GM12801 (cell line): ENCODE measurements around the gene MGLL.

ENCODE experiments used
- TF ChIP-seq, protein P1 (sequence below): IDR thresholded peaks from one replicate; pipeline ENCODE4 v1.5.1; 2011; ENCODE audit warnings: control low read depth; ENCODE audit not compliant: insufficient read length; ENCODE audit errors: extremely low read depth

Gene MGLL

DNA sequence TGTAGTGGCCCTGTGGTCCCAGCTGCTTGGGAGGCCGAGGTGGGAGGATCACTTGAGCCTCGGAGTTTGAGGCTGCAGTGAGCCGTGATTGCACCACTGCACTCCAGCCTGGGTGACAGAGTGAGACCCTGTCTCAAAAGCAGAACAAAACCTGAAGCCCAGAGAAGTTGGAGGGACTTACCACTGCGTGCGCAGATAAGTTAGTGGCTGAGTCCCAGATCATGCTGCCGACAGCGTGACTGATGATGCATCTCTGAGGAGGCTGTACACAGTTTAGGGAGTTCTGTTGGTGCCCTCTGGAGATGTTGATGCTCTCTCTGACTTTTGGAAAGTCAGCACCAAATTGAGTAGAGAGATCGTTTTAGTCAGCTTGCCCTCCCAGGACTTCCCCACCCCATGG lies 165.4 kb downstream of the MGLL start:
- TF ChIP-seq, protein P1, sequence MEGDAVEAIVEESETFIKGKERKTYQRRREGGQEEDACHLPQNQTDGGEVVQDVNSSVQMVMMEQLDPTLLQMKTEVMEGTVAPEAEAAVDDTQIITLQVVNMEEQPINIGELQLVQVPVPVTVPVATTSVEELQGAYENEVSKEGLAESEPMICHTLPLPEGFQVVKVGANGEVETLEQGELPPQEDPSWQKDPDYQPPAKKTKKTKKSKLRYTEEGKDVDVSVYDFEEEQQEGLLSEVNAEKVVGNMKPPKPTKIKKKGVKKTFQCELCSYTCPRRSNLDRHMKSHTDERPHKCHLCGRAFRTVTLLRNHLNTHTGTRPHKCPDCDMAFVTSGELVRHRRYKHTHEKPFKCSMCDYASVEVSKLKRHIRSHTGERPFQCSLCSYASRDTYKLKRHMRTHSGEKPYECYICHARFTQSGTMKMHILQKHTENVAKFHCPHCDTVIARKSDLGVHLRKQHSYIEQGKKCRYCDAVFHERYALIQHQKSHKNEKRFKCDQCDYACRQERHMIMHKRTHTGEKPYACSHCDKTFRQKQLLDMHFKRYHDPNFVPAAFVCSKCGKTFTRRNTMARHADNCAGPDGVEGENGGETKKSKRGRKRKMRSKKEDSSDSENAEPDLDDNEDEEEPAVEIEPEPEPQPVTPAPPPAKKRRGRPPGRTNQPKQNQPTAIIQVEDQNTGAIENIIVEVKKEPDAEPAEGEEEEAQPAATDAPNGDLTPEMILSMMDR: no peak

DNA sequence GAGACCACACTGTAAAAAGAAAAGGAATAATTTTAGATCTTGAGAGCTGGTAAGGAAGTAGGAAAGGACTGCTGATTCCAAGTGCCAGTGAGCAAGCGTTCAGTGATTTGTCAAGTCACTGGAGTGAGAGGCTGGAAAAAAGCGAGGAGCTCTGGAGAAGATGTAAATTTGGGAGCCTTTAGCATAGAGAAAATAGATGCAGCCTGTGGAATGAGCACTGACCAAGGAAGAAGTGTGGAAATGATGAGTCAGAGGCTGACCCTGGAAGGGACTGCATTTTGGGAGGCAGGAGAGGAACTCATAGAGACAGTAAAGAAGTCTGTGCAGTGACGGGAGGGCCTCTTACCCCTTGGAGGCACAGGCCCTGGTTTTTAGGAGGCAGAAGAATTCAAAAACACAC lies 166.7 kb downstream of the MGLL start:
- TF ChIP-seq, protein P1: no peak

DNA sequence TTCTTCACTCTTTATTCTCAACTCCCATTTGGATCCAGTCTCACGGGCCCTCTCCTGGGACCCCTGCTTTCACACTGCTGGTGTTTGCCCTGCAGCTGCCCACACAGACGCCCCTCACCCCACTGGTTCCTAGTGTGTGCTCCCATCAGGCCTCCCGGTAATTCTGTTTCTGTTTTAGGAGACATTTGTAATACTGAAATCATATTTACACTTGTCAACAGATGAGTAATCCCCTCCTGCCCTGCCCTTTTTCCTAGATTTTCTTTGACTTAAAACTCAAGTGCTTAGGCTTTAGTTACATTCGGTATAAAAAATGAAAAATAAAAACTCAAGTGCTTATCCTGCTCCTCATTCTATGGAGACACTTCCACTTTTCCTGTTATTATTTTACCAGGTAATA lies 167.9 kb downstream of the MGLL start:
- TF ChIP-seq, protein P1: no peak

DNA sequence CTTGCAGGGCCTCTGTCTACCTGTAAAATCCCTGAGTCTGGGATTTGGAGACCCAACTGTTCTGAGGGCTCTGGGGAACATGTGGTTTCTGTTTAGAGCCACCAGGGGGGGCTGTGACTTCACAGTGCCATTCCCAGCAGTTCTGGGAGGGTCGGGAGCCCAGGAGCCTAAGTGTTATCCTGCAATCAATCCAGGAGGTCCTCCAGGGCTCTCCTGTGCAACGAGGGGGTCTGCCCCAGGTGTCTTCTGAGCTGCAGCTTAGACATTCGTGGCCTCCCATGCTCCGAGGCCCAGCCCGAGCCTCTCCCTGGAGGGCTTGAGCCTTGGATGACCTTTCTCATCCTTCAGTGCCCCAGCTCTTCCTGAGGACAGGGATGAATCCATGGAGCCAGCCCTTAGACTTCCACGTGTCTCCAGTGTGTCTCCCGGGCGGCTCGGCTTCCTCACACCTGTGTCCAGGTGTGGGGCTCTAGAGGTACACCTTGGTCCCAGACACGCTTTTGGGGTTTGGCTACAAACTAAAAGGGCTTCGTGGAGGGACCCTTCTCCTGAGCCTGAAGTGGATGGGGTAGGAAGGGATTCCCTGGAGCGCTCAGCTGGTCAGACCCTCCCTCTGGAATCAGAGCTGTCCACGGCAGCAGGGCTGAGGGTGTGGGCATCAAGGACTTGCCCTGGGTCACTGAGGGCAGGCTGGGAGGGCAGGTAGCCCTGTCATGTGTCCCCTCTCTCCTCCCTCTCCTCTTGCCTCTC lies 169.9 kb downstream of the MGLL start:
- TF ChIP-seq, protein P1: no peak

DNA sequence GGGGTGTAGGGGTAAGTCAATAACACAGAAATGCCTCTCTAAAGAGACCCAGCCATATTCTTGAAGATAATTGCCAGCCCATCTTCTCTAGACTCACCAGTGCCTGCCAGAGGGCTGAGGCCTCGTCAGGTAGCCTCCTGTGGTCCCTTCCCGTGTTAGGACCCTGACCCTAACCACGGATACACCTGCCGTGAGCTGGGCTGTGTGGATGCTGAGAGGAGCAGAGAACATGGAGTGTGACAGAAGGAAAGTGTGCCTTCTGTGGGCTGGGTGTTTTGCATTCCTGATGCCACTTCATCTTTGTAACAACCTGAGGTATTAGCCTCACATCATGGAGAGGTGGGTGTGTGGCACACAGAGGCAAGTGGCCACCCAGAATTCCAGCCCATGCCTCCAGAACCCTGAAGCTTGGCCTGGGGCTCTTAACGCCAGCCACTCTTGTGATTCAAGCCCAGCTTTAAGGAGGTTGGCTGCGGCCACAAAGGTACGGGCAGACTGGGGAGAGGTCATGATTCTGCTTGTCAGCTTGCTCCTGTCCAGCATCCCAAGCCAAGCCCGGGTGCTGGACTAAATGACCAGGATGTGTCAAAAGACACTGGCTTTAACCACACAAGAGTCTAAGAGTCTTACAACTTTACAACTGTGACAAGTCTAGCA lies 170.7 kb downstream of the MGLL start:
- TF ChIP-seq, protein P1: no peak

DNA sequence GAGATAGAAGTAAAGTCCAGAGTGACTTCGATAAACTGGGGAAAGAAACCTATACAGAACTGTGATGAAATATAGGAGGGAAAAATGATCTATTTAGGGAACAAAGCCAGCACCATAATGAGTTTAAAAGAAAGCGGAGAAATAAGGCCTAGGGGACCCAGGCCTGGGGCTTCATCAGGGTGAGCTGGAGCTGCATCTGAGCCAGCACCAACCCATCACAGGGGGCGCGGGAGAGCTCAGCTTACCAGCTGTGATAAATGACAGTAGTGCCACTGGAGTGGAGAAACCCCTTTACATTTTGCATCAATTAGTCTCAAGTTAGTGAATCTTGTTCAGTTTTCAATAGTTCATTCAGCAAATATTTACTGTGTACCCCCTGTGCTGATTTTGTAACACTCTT lies 172.1 kb downstream of the MGLL start:
- TF ChIP-seq, protein P1: no peak

DNA sequence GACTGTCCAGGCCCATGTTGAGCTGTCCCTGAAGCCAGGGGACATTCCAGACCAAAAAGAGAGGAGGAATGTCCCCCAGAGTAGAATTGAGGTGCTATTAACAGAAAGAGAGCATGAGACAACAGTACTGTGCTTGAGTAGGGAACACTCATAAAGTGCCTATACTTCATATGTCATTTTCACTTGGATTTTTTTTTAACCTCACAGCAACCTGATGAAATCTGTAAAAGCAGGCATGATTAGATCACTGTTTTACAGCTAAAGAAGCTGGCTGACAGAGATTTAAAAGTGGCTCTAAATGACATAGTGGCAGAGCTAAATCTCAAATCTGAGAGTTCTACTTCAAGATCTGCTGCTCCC lies 174.5 kb downstream of the MGLL start:
- TF ChIP-seq, protein P1: no peak
